HG02938 (cell line): ENCODE results near the gene LIPH.
A peak's percentile ranks its signal among the peaks of the same experiment; 100 is the strongest.
"Not testable (repeated sequence)": the region's sequence is repeated elsewhere in the genome, so short reads cannot be mapped to it uniquely, and the experiment has no call there.

Source experiments
- ATAC-seq: cut with Tn5 transposase; IDR thresholded peaks from one replicate; pipeline ENCODE4 v1.9.1; 2021; ENCODE audit warnings: mild to moderate bottlenecking, moderate library complexity; ENCODE audit not compliant: unreplicated experiment

Gene LIPH

DNA sequence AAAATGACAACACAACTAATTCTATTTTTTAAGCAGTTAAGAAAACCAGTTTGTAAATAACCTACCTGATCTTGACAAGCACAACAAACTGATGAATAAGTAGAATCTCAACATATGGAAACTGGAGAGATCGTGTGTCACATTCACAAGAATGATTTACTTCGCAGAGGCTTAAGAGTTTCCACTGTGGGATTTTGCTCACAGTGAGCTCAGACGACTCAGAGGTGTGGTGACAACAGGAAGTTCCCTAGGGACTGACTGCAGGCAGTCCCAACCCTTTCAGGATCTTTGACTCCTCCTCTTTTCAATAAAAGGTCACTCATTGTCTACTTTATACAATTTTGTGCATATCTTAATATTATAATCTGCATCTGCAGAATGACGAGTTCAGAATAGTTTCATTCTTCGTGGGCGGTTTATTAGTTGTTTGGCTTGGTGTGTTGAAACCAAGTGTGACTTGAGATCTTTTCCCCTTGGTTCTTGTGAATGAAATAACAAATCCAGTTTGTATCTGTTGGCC lies at the start of gene LIPH:
TSS of gene LIPH (minus strand) at position 231 of the 520 bp plus-strand sequence. CDS start at position 114, 117 bp downstream.
- ATAC-seq, result peak; percentile 84

DNA sequence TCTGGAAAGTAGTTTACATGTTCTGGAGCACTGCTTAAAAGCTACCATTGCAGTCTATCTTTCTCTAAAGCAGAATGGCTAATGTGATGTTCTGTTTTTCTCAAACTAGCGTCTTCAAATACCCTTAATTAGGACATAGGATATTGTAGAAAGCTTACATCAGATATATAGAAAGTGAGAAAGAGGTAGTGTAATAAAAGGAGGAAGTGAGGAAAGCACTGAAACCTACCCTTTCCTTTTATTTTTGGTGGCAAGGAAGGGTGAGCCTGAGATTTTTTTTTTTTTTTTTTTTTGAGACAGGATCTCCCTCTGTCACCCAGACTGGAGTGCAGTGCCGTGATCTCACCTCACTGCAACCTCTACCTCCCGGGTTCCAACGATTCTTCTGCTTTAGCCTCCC lies 43.1 kb upstream of the LIPH start:
- no peak for ATAC-seq

DNA sequence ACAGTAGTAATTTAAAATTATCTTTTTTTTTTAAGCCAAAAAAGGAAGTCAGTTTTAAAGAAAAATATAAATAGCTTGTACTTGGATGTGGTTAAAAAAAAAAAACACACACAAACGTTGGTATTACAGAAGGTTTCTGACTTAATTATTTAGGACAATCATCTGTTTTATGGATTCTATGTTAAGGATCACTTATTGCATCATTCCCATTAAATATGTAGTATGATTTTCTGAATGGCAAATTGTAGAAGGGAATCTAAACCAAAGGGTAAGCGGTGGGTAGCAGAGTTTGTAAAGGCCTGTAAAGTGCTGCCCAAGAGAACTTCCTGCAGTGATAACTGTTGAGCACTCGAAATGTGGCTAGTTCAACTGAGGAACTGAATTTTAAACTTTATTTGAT lies 41.7 kb upstream of the LIPH start:
- no peak for ATAC-seq

DNA sequence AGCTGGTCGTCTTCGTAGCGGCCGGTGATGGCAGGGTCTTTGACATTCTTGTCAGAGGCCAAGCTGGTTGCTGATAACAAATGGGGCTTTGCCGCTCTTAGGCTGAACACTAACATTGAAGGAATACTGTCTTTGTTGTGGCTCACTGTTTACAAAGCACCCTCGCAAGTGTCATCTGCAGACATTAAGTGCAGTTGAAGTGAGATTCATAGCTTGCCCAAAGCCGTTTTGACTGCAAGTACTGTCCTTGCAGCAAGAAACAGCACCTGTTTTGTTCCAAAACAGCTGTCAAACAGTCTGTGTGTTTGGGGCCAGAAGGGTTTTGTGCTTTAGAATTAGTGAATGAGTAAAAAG lies 34.3 kb upstream of the LIPH start:
- ATAC-seq, result no peak

DNA sequence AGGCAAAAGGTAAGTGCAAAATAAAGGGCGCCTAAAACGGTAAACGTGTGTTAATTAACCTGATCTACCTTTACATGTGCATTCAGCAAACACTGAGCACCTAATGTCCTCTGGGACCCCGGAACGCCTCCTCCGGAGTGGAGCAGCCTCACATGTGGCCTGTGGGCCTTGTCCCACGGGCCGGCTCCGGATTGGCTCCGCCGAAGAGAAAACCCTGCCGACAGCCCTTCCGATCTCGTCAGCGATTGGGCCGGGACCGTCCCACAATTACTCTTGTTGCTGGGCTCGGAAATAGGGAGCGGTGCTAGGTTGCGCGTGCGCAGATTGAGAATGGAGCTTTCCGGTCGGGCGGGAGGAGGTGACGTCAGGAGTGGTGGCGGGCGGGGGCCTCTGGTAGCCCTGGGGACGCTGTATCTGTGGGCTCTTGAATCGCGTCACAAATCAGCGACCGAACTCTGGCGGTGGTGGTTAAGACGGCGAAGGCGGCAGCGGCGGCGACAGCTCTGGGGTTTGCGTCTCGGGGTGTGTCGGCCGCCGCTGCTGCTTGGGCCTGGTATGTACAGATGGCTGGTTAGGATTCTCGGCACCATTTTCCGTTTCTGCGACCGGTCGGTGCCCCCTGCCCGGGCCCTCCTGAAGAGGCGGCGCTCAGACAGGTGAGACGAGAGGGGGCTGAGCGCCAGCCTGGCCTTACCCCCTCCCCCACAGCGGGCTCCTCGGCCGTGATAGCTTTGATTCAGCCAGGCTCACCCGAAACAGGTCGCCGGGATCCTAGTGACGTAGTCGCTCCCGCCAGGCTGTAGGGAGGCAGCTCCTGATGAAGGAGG lies 33.7 kb upstream of the LIPH start, which contains the start of gene SENP2:
TSS of gene SENP2 (plus strand) at position 437 of the 827 bp plus-strand sequence. CDS start at position 556, 119 bp downstream.
- ATAC-seq, result peak; percentile 96

DNA sequence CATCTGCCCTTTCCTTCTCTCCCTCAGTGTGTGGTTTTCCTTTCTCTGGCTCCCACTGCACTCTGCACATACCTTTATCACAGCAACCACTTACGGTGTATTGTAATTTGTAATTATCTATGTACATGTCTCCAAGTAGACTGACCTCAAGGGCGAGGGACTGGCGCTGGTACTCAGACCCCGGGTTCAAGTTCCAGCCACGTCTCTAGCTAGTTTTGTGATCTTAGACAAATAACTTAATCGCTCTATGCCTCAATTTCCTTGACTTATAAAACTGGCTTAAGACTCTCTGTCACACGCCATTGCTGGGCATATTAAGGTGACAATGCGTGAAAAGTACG lies 33.1 kb upstream of the LIPH start:
- no peak for ATAC-seq

DNA sequence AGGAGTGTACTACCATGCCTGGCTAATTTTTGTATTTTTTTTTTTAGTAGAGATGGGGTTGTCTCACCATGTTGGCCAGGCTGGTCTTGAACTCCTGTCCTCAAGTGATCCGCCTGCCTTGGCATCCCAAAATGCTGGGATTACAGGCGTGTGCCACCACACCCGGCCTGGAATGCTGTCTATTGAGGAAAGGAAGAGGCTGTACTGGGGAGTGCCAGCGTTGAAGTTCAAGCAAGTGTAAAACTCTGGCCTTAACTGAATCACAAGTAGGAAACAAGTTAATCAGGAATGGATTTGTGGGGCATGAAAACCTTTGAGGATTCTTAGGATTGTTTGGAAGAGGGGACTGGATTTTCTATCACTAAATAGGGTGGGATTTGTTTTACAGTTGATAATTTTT lies 32.3 kb upstream of the LIPH start:
- no peak for ATAC-seq

DNA sequence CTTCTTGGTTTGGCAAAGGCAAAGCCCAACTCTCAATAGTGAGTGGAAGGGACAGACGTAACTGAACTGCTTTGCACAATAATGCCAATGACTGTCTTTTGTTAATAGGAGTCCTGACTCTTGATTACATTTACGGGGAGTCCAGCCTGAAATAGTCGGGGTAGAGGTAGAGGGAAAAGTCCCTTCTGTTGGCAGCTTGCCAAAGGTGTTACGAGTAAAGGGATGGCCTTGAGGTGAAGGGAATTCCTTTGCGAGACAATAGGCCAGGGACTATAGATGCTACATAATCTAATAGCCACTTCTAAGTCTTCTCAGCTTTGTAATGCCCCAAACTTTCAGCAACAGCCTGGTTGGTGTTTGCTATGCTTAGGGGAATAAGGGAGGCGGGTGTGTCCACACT lies 31.5 kb upstream of the LIPH start:
- ATAC-seq, result no peak

DNA sequence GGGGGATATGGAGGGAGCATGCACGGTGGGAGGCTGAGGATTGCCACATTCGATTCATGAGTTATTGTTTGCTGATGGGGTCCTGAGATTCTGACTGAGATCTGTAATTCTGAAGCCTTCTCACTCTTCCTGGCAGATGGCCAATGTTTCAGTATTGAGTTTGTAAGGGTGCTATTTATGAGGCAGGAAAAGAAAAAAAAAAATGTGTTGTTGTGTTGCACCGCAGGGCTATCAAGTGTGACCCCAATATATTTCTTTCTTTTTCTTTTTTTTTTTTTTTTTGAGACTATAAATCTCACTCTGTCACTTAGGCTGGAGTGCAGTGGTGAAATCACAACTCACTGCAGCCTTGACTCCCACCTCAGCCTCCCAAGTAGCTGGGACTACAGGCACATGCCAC lies 30.5 kb upstream of the LIPH start:
- no peak for ATAC-seq

DNA sequence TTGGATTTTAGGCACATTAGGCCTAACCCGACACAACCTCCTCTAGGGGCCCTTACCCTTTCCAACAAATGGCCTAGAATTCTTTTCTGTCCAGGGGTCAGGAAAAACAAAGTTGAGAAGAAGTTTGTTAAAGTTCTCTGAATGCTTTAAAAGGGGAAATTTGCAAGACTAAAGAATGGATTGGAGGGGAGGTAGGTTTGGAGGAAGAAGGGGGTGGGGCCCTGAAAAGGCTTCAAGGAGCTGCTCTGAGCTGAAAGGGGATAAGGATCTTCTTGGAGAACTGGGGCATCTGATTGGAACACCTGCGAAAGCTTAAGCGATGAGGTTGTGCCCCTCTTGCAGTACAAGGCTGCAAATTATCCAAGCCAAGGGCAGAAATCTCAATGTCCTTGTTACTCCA lies 29.8 kb upstream of the LIPH start:
- no peak for ATAC-seq

DNA sequence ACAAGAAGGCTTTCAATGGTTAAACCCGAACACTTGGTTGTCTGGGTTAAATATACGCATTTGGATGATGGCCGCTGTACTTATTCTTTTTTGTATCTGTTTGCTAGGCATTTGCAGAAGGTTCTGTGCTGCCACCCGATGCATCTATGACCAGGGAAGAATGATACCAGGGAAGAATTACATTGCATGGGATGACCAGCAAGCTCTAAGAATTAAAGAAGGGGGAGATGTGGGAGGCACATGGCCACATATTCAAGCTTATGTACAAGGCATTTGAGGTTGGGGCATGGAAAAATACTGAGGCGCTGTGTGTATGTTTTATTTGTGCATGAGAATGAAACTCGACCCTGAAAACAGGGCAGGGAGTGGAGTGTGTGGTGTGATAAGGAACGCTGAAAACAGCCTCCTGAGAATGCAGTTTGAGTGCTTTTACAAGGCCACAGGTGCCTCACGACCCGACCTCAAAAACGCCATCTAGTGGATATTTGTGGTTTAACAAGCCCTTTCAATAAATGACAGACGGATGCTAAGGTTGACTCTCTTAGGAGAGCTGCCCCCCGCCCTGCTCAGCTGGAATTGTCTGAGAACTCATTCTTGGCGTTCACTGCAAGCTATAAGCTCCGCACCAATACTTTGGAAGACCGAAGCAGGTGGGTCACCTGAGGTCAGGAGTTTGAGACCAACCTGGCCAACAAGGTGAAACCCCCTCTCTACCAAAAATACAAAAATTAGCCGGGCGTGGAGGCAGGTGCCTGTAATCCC lies 22.9 kb upstream of the LIPH start:
- ATAC-seq, result peak; percentile 76

DNA sequence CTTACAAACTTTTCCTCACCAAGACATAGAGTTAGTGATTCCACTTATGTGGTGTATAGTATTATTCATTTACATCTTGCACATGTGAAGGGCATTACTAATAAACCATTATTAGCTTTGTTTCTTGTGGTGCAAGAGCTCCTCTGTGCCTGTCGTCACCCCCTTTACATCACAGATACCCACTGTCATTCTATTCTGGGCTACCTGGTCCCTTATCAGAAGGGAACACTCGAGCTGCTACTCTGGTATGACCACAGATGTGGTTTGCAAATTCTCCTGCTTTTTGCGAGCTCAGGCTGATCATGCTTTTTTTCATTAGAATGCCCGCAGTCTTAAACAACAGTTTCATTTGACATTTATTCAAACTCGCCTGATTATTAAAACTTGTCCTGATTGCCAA lies 19.8 kb upstream of the LIPH start:
- ATAC-seq, result no peak

DNA sequence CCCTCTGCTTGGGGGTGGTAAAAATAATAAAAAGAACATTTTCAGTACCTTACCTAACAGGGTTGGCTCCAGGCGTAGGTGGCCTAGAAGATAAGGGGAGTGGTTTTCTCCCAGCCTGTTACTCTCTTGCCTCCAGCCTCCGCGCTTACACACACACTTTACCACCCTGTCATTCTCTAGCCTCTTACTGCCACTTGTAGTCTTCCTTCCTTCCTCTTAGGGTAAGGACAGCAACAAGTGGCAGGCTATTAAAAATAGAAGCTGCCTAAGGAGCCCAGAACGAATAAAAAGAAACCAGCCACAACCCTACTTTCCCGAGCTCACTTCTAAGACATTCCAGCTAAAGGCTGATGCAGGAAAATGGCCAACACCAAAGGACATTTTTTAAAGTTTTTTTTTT lies 9.6 kb upstream of the LIPH start:
- ATAC-seq, result no peak

DNA sequence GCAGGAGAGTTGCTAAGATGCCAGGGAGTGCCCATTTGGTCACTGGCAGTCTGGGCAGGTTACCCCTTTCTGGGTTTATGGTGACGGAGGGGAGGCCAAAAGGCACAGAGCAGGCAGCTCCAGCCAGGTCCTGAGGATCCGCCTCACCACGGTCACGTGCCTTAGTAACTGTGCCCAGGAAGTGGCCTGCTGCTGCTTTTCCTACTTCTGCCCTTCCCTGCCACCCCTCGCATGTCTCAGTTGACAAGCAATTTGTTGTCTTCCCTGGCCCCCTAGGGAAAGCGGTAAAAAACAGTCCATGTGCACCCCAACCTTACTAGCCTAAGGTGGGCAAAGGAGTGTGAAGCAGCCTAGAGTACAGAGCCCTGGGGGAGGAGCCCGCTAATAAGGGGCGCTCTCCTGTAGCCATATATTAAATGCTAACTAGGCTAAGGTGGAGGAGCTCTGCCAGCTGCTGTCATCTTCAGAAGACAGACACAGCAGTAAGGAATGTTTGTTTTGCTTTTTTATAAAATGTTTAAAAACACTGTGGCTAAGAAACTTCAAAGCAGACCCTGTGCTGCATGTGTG lies 9.1 kb upstream of the LIPH start:
- ATAC-seq, result no peak

DNA sequence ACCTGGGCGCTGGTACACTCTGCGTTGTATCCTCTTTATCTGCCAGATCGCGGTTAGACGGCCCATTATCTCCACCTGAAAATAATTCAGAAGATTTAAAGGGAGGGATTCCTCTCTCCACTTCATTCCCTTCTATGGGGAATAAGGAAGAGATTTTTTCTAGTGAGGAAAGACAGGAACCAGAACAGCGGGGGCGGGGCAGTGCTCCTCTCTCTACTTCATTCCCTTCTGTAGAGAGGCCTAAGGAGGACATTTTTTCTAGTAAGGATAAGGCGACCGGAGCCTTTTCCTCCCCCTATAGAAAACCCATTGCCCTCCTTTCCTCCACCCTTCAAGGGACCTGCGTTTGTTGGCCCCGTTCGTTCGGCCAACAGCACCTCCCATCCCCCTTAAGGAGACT lies 8.3 kb upstream of the LIPH start:
- no peak for ATAC-seq

DNA sequence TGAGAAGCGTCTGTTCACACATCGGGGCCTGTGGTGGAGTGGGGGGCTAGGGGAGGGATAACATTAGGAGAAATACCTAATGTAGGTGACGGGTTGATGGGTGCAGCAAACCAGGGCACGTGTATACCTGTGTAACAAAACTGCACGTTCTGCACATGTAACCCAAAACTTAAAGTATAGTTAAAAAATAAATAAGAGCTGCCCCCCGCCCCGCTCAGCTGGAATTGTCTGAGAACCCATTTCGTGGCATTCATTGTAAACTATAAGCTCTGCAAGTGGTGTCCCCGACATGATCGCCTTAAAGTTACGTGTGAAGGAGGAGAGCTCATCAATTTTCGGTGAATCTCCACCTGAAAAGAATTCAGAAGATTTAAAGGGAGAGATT lies 7.3 kb upstream of the LIPH start:
- no peak for ATAC-seq

DNA sequence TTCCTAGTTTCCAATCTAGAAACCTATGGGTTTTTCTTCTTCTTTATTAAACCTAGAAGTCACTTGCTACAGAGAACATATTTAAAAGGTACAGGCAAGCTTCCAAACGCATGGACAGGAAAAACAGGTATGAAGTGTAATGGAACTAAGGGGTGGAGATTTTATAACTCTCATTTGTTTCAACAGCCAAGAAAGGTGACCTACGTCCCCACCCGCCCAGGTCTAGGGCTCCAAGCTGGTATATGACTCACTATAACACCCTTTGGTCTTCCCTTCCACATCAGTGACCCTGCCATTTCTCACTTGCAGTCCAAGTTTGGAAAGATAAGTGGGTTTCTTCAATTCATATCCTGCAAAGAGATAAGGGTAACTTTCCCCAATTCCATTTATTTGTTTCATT lies 6.0 kb upstream of the LIPH start:
- no peak for ATAC-seq

DNA sequence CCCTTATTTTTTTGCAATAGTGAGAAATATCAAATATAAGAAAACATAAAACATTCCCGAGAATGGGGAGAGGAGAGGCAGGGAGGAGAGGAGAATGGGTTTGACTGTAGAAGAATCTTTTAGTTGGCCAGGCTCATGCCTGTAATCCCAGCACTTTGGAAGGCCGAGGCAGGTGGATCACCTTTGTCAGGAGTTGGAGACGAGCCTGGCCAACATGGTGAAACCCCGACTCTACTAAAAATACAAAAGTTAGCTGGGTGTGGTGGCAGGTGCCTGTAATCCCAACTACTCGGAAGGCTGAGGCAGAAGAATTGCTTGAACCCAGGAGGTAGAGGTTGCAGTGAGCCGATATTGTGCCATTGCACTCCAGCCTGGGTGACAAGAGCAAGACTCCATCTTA lies 4.3 kb upstream of the LIPH start:
- not testable (repeated sequence) for ATAC-seq

DNA sequence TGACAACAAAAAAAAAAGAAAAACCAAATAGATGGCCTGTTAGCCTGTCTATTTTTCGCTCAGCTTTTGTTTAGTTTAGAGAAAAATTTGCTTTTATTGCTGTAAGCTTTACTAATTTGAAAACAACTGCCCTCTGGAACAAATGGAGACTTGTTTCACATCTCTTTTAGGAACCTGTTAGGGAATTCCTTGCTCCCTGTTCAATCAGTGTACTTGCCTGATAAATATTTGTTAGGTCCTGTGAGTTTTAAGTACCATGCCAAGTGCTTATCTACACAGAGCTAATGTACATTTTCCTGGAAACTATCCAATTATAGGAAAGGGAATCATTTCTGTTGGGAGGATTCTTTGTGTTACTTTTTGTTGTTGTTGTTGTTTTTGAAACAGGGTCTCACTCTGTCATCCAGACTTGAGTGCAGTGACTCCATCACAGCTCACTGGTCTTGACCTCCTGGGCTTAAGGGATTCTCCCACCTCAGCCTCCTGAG lies 3.5 kb upstream of the LIPH start:
- no peak for ATAC-seq

DNA sequence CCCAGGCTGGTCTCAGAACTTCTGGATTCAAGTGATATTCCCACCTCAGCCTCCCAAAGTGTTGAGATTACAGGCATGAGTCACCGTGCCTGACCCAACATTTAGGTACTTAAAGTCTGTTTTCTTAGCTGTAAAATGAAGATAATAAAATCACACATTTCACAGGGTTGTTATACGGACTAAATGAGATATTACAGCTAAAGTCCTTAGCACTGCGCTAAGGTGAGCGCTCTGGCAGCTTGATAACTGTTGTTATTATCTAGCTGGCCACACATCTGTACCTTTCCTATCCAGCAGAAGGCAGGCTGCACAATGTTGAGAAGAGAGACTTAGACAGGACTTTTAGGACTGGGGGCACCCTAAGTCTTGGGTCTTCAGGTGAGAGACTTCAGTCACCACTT lies 2.7 kb upstream of the LIPH start:
- ATAC-seq, result no peak

DNA sequence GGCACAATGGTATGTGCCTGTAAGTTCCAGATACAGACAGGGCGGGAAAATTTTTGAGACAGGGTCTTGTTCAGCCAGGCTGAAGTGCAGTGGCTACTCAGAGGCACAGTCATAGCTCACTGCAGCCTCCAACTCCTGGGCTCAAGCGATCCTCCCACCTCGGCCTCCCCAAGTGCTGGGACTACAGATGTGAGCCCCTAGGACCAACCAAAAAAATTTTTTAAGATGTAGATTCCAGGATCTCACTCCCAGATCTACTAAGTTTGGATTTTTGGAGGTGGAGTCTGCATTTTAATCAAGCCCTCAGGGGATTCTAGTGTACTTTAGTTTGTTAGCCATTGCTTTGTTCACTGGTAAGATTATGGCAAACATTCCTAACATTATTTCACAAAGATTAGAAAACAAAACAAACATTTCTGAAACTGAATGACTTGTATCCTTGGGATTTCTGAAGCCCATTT lies 2.7 kb downstream of the LIPH start:
- ATAC-seq, result no peak

DNA sequence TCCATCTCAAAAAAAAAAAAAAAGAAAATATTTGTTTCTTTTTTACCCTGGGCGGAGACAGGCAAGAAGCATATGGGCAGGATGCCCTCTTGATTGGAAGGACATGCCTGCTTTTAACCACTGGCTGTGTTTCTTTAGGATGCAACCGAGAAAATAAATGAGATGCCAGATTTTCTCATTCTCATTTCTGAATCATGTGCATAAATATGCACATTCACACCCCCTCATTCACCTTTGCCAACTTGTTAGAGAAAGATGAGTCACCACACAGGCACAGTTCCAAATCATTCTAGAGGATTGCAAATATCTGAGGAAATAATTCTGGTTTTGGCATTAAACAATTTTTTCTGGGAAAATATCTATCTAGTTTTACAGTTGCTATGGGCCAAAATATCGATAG lies 3.3 kb downstream of the LIPH start:
- ATAC-seq, result no peak
